Measurements from ENCODE around the gene ELAVL1.
"Not testable (repeated sequence)": the region's sequence is repeated elsewhere in the genome, so short reads cannot be mapped to it uniquely, and the experiment has no call there.

ELAVL1 gene

DNA sequence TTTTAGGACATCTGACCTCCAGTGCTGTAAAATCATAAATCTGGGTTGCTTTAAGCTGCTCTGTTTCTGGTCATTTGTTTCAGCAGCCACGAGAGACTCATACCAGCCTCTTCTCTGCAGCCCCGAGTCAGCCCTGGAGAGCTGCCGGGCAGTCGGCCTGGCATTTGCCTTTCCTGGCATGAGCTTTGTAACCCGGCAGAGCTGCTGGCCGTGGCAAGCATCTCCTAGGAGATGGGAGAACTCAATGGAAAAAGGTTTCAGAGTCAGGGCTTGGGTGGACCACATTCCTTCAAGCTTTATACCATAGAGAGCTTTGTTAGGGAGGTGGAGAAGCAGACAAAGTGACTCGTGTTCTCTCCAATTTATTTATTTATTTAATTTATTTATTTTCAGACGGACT, 25.5 kb upstream of the ELAVL1 start:
- DNase-seq (ENCODE audit: low read depth), result no peak
- H3K4me3 ChIP-seq (replicated peaks; ENCODE audit: low read depth, low read length), result no peak overlapping the region
- TF ChIP-seq, protein P1, sequence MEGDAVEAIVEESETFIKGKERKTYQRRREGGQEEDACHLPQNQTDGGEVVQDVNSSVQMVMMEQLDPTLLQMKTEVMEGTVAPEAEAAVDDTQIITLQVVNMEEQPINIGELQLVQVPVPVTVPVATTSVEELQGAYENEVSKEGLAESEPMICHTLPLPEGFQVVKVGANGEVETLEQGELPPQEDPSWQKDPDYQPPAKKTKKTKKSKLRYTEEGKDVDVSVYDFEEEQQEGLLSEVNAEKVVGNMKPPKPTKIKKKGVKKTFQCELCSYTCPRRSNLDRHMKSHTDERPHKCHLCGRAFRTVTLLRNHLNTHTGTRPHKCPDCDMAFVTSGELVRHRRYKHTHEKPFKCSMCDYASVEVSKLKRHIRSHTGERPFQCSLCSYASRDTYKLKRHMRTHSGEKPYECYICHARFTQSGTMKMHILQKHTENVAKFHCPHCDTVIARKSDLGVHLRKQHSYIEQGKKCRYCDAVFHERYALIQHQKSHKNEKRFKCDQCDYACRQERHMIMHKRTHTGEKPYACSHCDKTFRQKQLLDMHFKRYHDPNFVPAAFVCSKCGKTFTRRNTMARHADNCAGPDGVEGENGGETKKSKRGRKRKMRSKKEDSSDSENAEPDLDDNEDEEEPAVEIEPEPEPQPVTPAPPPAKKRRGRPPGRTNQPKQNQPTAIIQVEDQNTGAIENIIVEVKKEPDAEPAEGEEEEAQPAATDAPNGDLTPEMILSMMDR (IDR thresholded peaks at IDR 0.05; ENCODE audit: low read length, missing control alignments), result no peak

DNA sequence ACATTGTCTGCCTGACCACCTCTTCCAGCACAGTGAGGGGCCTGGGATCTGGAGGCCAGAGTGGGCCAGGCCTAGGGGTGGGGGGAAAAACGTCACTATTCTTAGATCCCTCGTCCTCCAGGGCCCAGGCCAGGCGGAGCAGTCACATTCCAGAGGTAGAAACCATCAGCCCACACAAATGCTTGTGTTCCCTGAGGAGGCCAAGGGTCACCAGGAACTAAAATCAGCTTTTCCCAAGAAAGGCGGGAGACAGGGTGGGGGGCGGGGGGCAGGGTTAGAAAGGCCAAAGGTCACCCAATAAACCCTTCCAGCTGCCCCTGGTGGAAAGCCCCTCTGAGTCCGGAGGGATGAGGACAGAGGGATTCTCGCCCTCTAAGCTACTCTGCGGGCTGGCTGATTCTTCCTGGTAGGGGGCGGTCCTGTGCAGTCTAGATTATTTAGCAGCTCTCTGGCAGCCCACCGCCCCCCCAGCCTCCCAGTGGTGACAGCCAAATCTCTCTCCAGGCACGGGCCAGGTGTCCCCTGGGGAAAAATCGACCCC, 23.6 kb upstream of the ELAVL1 start:
- TF ChIP-seq, protein P1 (IDR thresholded peaks at IDR 0.05; ENCODE audit: low read length, missing control alignments), result no peak
- DNase-seq (ENCODE audit: low read depth), result peak; percentile 21
- H3K4me3 ChIP-seq (replicated peaks; ENCODE audit: low read depth, low read length), result no peak overlapping the region

DNA sequence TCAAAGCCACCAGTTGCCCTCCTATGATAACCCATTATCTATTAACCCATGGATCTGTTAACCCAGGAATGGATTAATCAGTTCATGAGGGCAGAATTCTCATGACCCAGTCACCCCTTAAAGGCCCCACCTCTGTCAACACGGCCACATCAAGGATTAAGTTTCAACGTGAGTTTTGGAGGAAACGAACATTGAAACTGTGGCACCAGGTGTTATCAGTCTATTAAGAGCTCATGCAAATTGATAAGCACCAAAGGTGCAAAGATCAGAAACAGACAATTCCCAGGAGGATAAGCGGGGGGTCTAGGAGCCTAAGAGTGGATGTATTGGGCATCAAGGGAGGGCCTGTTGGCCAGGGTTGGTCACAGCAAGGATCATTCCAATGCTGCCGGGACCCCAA, 19.9 kb upstream of the ELAVL1 start:
- TF ChIP-seq, protein P1 (IDR thresholded peaks at IDR 0.05; ENCODE audit: low read length, missing control alignments), result no peak
- no peak overlapping the region for H3K4me3 ChIP-seq (replicated peaks; ENCODE audit: low read depth, low read length)
- no peak for DNase-seq (ENCODE audit: low read depth)

DNA sequence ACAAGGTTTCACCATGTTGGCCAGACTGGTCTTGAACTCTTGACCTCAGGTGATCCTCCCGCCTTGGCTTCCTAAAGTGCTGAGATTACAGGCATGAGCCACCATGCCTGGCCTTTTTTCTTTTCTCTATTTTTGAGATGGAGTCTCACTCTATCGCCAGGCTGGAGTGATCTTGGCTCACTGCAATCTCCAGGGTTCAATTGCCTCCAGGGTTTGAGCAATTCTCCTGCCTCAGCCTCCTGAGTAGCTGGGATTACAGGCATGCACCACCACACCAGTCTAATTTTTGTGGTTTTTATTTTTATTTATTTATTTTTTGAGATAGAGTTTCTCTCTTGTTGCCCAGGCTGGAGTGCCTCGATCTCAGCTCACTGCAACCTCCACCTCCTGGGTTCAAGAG, 18.8 kb upstream of the ELAVL1 start:
- not testable (repeated sequence) for H3K4me3 ChIP-seq (replicated peaks; ENCODE audit: low read depth, low read length); DNase-seq (ENCODE audit: low read depth)

DNA sequence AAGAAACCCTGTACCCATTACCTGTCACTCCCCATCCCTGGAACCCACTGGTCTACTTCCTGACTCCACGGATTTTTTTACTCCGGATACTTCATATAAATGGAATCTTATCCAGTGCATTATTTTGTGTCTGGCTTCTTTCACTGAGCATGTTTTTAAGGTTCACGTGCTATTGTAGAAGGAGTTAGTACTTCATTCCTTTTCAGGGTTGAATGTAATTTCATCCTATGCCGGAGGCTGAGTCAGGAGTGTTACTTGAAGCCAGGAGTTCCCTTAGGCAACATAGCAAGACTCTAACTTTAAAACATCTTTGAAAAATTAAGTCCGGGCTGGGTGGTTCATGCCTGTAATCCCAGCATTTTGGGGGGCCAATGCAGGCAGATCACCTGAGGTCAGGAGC, 17.9 kb upstream of the ELAVL1 start:
- TF ChIP-seq, protein P1 (IDR thresholded peaks at IDR 0.05; ENCODE audit: low read length, missing control alignments), result no peak
- no peak for DNase-seq (ENCODE audit: low read depth)
- H3K4me3 ChIP-seq (replicated peaks; ENCODE audit: low read depth, low read length), result no peak overlapping the region

DNA sequence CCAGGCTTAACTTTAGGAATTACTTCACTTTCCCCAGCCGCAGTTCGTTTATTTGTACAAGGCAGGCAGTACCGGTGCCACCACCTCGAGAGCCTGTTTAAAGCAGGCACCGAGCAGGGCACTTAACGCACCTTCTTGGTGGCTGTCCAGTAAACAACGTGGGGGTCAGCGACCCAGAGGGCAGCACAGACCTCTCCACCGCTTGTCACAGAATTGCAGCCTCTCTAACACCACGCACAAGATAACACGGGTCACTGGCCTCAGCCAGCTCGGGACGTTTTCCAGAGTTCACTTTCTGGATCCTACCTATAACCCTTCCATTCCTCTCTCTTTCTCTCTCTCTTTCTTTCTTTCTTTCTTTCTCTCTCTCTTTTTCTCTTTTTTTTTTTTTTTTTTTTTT, 16.8 kb upstream of the ELAVL1 start:
- TF ChIP-seq, protein P1 (IDR thresholded peaks at IDR 0.05; ENCODE audit: low read length, missing control alignments), result no peak
- no peak for DNase-seq (ENCODE audit: low read depth)
- no peak overlapping the region for H3K4me3 ChIP-seq (replicated peaks; ENCODE audit: low read depth, low read length)

DNA sequence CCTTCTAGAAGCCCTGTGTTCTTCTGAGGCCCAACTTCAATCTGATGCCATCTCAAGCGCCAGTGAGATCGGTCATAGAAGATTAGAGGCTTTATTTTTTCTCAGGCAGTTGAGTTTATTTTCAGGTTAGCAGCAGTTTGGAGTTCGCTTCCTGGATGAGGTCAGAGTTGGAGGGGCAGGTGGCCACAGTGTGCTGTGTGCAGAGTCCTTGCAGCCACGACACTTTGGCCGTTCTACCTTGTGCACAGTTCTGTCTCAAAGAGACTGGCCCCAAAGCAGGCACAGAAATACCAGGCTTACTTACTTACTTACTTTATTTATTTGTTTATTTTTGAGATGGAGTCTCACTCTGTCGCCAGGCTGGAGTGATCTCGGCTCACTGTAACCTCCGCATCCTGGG, 15.9 kb upstream of the ELAVL1 start:
- H3K4me3 ChIP-seq (replicated peaks; ENCODE audit: low read depth, low read length), result no peak overlapping the region
- TF ChIP-seq, protein P1 (IDR thresholded peaks at IDR 0.05; ENCODE audit: low read length, missing control alignments), result no peak
- DNase-seq (ENCODE audit: low read depth), result no peak
